Embryonic facial prominence (tissue), 1 donor: ENCODE data around the gene SLC35E1.

Source experiments
- DNase-seq: peaks from one replicate; pipeline ENCODE4 v3.0.0-alpha.2; 2016; ENCODE audit errors: extremely low spot score

SLC35E1 gene

DNA sequence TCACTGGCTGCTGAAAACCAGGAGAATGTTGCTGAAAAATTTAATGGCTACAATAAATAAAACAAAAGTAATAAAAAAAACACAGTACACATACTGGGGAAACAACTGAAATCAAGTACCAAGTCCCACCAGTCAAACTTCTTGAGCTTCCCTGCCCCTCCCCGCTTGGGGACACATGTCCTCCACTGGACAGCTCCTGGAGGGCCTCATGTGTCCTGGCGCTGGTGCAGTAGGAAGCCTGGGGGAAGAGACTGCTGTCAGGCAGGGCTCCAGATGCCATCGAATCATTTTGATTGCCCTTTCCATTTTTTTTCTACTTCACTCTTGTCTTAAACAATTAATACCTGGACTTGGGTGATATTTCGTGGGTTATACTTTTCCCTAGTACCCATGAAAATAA, 26.6 kb upstream of the SLC35E1 start:
- no peak for DNase-seq

GRCh38 chr19:16596399-16596798, 24.2 kb upstream of the SLC35E1 start:
- DNase-seq: no peak

GRCh38 chr19:16595097-16595496, 22.9 kb upstream of the SLC35E1 start:
- no peak for DNase-seq

GRCh38 chr19:16594681-16595091, 22.5 kb upstream of the SLC35E1 start:
- DNase-seq: no peak

DNA sequence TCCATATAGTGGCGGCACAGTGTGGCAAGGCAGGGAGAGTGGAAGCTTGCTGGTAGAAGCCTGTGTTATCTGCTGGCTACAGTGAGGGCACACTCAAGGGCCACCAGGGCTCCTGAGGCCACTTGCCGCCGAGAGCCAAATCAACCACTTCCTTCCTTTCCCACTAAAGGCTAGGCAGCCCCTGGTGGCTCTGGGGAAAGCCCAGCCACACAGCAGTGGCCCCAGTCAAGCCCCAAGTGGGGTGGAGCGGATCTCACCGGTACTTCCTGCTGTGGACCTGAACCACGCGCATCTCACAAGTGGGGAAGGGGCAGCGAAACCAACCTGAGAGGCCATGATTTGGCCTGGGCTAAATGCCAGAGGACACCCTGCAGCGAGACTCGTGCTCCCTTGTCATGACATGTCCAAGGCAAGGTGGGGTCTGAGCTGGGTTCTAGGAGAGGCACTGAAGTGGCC, 21.9 kb upstream of the SLC35E1 start:
- no peak for DNase-seq

DNA sequence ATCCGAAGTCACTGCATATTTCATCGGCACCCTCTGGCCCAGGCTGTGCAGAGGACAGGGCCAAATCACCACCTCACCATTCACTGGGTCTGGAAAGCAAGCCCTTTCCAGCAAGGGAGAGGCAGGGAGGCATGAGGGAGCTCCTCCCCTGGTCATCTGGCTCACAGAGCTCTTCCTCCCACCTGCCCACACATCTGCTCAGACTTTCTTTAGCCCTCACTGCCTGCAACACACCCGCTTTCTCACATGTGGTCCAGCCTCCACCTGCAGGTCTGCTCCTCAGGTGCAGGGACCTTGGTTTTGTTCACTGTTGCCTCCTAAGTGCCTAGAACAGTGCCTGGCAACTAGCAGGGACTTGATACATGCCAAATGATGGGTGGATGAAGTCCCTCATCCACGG, 21.0 kb upstream of the SLC35E1 start:
- no peak for DNase-seq

GRCh38 chr19:16591803-16592556, 19.8 kb upstream of the SLC35E1 start:
- DNase-seq: no peak

GRCh38 chr19:16590876-16591802, 18.9 kb upstream of the SLC35E1 start:
- DNase-seq: no peak

DNA sequence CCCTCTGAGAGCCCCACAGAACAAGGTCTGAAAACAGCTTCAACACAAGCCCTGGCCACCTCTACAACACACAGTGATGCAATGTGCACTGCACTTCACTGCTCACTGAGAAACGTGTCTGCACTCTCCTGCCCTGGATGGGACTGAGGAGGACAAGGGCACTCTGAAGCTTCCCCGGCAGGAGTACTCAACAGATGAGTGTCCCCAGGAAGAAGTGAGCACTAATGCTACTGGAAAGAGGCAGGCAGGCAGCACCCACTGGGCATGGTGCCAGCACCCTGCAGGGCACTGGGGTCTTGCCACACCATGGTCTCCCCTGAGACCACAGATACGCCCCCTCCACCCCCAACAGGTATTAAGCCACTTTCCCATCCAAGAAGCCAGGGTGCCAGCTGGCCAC, 17.7 kb upstream of the SLC35E1 start:
- DNase-seq: no peak

- DNase-seq: no peak
Observed at GRCh38 chr19:16588824-16589577, 16.8 kb upstream of the SLC35E1 start.

DNA sequence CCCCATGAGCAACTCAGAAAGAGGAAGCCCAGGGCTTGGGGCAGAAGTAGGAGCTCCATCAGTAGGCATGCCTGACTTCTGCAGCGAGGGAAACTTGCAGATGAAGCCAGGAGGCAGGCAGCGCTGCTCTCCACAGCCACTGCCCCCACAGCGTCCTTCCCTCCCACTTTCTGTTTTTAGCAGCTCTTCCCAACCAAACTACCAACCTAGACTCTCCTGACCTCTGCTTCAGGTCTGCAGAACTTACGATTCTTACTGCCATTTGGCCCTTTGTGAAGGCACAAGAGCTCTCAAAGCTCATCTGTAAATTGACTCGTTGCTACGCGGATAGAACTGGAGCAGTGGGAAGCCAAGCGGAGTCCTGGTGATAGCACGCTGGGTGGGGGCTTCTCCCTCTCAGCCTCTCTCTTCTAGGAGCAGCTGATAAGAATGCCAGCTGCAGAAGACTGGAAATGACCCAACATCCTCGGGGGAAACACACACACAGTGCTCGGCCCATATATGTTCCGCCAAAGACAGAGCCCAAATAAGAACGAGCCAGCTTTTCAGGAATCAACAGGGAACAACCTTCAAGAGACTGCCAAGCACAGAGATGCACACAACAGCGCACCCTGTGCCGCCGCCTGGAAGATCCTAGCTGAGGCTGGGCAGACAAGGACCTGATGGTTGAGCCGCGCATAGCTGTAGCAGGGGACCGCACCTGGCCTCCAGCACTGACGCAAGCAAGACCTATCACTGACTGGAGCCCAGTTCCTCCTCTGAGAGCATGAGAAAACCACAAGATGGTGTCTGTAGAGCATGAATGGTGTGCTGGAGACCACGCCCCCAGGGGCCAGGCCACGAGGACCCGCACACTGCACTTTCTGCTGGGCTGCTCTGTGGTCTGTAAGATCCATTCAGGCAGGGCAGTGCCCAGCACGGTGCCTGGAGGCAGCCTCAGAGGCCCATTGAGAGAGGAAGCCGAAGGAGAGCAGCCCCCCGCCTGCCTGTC, 15.9 kb upstream of the SLC35E1 start:
- no peak for DNase-seq

DNA sequence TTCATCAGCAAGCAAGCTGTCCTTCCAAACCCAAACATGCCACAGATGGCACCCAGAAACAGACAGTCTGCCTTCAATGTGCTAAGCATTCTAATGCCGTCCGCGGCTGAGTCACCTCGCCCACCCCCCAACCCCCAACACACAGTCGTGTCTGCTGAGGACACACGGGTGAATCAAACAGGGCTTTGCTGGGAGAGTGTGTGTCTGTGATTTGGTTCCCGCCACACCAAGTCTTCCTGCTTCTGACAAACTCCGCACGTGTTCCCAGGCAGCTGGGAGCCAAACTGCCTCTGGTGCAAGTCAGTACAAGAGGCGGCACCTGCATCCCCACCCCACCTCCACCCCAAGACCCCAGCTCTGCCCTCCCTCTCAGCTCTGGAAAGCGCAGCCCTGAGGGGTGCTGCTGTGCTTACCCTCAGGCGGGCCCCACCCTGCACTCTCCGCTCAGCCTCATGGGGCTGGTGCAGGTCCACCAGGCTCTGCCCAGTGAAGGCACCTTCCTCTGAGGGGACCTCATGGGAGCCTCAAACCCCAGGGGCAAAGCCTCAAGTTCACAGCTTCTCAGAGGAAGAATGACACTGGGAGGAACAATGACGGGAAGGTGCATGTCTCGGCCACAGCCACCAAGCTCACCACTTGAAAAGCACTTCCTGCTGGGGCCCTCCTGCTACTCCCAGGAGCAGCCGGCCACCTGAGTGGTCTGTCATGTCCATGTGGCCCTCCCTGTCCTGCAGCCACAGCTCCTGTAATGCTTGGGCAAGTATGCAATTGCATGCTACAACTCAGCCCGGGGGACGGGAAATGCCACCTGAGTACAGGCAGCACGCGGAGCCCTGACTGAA, 15.0 kb upstream of the SLC35E1 start:
- no peak for DNase-seq

DNA sequence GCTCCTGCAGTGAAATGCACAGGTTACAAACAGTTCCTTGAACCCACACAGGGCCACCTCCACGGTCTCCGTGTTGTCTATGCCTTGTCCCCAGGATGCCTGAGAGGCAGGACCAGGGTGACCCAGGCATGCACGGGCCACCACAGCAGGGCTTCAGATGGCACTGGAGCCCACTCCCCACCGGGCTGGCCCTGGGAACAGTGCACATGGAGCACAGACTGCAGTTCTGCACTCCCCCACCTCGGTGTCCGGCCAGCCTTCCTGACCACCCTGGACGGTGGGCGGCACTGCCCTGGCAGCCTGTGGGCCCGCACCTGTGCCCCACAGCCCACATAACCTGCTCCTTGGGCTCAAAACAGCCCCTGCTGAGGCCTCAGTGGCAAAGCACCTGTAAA, 14.3 kb upstream of the SLC35E1 start:
- DNase-seq: no peak

- no peak for DNase-seq
Observed at GRCh38 chr19:16585808-16586476, 13.7 kb upstream of the SLC35E1 start.

DNA sequence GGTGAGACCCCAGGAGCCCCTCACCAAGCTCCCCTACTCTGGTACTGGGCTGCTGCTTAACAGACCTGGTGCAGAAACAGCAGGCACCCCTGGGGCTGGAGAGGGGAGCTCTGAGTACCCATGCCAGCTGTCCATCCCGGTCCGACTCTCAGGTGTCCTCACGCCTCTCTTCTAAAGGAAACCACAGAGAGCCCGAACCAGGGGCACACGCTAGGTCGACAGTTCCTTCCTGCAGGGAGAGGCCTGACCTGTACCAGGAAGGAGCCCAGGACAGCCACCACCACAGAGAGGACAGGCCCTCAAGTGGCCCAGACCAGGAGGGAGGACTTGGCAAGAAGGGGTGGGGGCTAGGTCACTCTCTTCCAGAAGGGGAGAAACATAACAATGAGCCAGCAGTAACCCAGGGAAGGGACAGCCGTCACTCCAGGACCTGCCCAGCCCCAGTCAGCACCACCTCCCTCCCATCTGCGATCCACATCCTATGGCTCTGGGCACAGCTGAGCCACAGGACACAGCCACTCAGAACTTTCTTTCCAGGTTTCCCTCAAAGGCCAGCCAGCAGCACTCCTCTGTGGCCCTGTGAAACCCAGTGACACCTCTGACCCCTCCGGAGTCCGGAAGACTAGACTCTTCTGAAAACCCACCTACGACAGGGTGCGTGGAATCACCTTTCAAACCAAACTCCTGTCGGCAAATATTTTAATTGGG, 13.0 kb upstream of the SLC35E1 start:
- DNase-seq: no peak

GRCh38 chr19:16584248-16585093, 12.3 kb upstream of the SLC35E1 start:
- DNase-seq: no peak

DNA sequence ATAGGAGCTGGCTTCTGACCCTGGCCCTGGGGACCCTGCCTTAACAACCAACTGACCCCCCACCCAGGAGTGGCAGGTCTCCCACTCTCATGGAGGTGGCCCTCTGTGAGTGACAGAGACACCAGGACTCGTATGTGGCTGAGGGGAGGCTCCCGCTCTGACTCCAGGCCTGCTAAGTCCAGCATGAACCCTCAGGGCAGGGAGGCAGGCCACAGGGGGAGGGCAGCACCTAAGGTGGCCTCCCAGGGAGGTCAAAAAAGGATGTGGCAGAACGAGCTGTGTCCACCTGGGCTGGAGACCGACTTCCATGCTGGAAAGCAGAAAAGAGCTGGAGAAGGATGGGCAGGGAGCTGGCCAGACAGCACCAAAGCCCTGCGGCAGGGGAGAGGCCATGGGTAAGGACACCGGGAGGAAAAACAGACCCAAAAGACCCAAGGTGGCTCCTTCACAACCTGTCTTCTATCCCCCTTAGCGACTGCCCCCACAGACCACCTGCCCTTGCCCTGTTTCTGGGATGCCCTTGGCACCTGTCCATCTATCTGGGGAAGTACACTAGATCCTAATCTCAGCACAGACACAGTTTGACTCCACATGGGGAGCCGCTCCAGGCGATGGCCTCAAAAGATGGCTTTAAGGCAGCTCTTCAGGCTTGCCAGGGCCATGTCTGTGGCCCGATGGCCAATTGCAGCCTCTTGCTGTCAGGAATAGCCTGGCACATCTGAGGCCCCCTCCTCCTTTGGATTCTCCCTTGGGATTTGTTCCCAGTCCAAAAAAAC, 10.5 kb upstream of the SLC35E1 start:
- DNase-seq: no peak
